Neural cell (in vitro differentiated cells): ENCODE results near the gene TXNDC11.

Source experiments
- CTCF ChIP-seq: fragments of 450-650 bp; IDR thresholded peaks from 2 replicates; pipeline ENCODE4 v1.5.1; 2014; ENCODE audit warnings: antibody characterized with exemption, mild to moderate bottlenecking, moderate library complexity; ENCODE audit not compliant: poor library complexity, severe bottlenecking
- EZH2 ChIP-seq: fragments of 200-600, 300-800 bp; shearing (Covaris generic), sonication (generic); IDR thresholded peaks from 2 replicates; pipeline ENCODE4 v1.6.1; 2014; ENCODE audit warnings: antibody characterized with exemption, low read length, borderline replicate concordance, mild to moderate bottlenecking; ENCODE audit not compliant: insufficient read depth, poor library complexity, severe bottlenecking
- POLR2AphosphoS5 ChIP-seq: IDR thresholded peaks from 2 replicates; pipeline ENCODE4 v1.6.1; 2012
- RAD21 ChIP-seq: fragments of 450-650 bp; conservative IDR thresholded peaks from 2 replicates; pipeline ENCODE4 v1.6.1; 2014; ENCODE audit warnings: antibody characterized with exemption, mild to moderate bottlenecking, moderate library complexity

GRCh38 chr16:11780991-11781680 lies 38.5 kb upstream of the TXNDC11 start:
- TF ChIP-seq EZH2 (no peak), RAD21 (no peak), CTCF (no peak), POLR2AphosphoS5 (no peak)
